K562 (cell line): ENCODE data around the gene CPED1. TPM values are rescaled to one million over a fixed set of nuclear protein-coding genes. Genes with fewer than 3 reads are reported as not detected.
A peak's percentile ranks its signal among the peaks of the same experiment; 100 is the strongest.

ENCODE experiments used
- CREM ChIP-seq: IDR thresholded peaks from 2 replicates; pipeline ENCODE4 v1.6.1; 2014; ENCODE audit warnings: antibody characterized with exemption, low read depth
- CSDE1 ChIP-seq, 2 experiments: fragments of 450-650 bp; IDR thresholded peaks; 2 replicates each; pipeline ENCODE4 v1.6.1; 2016; ENCODE audit warnings: mild to moderate bottlenecking in 1 of 2
- GATA2 ChIP-seq: sonication (generic); formaldehyde crosslinking; IDR thresholded peaks from 2 replicates; pipeline ENCODE4 v1.4.0; 2020; ENCODE audit warnings: mild to moderate bottlenecking, missing genetic modification reagents
- NCOA6 ChIP-seq: fragments of 450-650 bp; IDR thresholded peaks from 2 replicates; pipeline ENCODE4 v1.6.1; 2017; ENCODE audit warnings: mild to moderate bottlenecking
- RFX1 ChIP-seq: fragments of 450-650 bp; IDR thresholded peaks from 2 replicates; pipeline ENCODE4 v1.6.1; 2016; ENCODE audit warnings: mild to moderate bottlenecking, moderate library complexity
- SRF ChIP-seq, 2 experiments: fragments of 250-450, 450-650 bp in 1 of 2; sonication (Bioruptor Pico) in 1 of 2; sonication (generic) in 1 of 2; formaldehyde crosslinking; IDR thresholded peaks; 2 replicates each; pipeline versions ENCODE4 v1.5.0 to v1.5.1; 2020 to 2022; ENCODE audit warnings: mild to moderate bottlenecking in 1 of 2, missing genetic modification reagents in 1 of 2
- U2AF1 ChIP-seq: fragments of 200-400 bp; formaldehyde crosslinking; optimal IDR thresholded peaks from 2 replicates; pipeline ENCODE3; 2017; ENCODE audit warnings: mild to moderate bottlenecking, low read depth, low read length, moderate library complexity
- ZEB2 ChIP-seq: fragments of 450-650 bp; IDR thresholded peaks from 2 replicates; pipeline ENCODE4 v1.6.1; 2016
- ZNF696 ChIP-seq: fragments of 250-450 bp; sonication (Bioruptor Pico); conservative IDR thresholded peaks from 2 replicates; pipeline ENCODE4 v1.4.0; 2020; ENCODE audit warnings: mild to moderate bottlenecking, moderate library complexity
- polyA plus RNA-seq, 8 experiments: library from polyadenylated mRNA; depleted of rRNA in 4 of 8; stranded (reverse) in 5 of 8; unstranded in 3 of 8; fragments of >200 nt; fragmentation: Nextera tagmentation in 2 of 8; fragmentation: Illumina TruSeq in 1 of 8; extraction: Ambion mirVana in 2 of 8; extraction: Trizol in 1 of 8; gene quantifications; 2 replicates each; pipeline versions ENCODE4 v1.2.1 to v1.2.3, GENCODE V29; 2011 to 2014; ENCODE audit warnings: inconsistent platforms in 1 of 8, missing spikeins in 1 of 8
- total RNA-seq, 7 experiments: library from RNA; depleted of rRNA in 6 of 7; stranded (reverse); fragments of >200 nt in 6 of 7; fragmentation: Illumina TruSeq in 2 of 7; extraction: Trizol in 2 of 7; gene quantifications; 2 replicates each; pipeline versions ENCODE4 v1.2.1 to v1.2.3, GENCODE V29; 2011 to 2021; ENCODE audit warnings: low replicate concordance in 1 of 7
- TF ChIP-seq, protein P1 (sequence below), 2 experiments: IDR thresholded peaks; 2 replicates each; pipeline ENCODE4 v1.6.1; 2012; ENCODE audit warnings: improper control_type of control experiment in 2 of 2, low read depth in 2 of 2, low read length in 2 of 2, borderline replicate concordance in 1 of 2
- TF ChIP-seq, protein P2 (sequence below): fragments of 200-600 bp; sonication (generic); IDR thresholded peaks from one replicate; pipeline ENCODE4 v1.6.1; 2012; ENCODE audit warnings: mild to moderate bottlenecking, low read depth, low read length, inconsistent platforms
- TF ChIP-seq, protein P3 (sequence below), 2 experiments: fragments of 200-800 bp in 1 of 2; sonication (Bioruptor generic) in 1 of 2; sonication (generic) in 1 of 2; formaldehyde crosslinking in 1 of 2; IDR thresholded peaks in 1 of 2; conservative IDR thresholded peaks in 1 of 2; 2 replicates each; pipeline versions ENCODE4 v1.5.0 to v1.6.1; 2016 to 2020; ENCODE audit warnings: missing compliant biosample characterization in 1 of 2, missing genetic modification characterization in 1 of 2, missing genetic modification reagents in 1 of 2

The CPED1 gene
- total and polyA plus RNA-seq, 9 of the 15 experiments (the other 6 are each of a cell fraction or from before 2014, with no cell fraction given): 195 to 393 (median 290) TPM

DNA sequence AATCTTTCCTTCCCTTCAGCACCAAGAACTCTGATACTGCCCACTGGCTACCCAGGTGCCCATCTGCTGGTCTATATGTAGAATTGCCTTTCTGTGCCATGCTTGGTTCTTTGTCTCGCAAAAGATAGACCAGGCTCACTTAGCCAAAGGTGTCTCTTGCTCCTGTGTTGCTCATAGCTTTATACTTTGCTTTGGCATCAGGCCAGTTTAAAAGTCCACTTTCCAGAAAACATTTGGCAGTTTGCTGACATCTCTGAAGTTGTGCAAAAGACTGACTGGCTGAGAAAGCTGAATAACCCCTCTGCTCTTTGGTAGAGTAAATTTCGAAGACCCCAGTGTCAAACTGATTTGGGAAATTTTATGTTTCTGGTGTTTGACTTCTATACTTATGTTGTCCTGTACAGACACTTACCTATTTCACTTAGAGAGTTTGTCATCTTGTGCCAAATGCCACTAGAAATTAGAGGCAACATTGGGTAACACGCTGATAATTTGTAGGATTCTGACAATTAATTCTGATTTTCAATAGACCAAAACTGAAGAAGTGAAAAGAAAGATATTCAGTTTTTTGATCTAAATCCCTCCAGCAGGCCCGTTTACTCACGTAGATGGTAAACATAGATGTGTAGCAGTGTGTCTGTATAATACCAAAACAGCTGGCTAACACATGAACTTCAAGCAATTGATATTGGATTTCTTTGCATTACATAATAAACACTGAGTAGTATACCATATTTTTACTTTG, 91.1 kb downstream of the CPED1 start (continued):
- TF ChIP-seq U2AF1: no peak
- 0 out of 2 replicates have a peak, but pooled peaks have one; percentile 8 for TF ChIP-seq CREM
- TF ChIP-seq NCOA6: no peak
- TF ChIP-seq CSDE1 (IDR thresholded peaks at IDR 0.05): 0 out of 4 replicates have a peak, but pooled peaks of 1 of the 2 experiments have one; percentile 14
- TF ChIP-seq, protein P1, sequence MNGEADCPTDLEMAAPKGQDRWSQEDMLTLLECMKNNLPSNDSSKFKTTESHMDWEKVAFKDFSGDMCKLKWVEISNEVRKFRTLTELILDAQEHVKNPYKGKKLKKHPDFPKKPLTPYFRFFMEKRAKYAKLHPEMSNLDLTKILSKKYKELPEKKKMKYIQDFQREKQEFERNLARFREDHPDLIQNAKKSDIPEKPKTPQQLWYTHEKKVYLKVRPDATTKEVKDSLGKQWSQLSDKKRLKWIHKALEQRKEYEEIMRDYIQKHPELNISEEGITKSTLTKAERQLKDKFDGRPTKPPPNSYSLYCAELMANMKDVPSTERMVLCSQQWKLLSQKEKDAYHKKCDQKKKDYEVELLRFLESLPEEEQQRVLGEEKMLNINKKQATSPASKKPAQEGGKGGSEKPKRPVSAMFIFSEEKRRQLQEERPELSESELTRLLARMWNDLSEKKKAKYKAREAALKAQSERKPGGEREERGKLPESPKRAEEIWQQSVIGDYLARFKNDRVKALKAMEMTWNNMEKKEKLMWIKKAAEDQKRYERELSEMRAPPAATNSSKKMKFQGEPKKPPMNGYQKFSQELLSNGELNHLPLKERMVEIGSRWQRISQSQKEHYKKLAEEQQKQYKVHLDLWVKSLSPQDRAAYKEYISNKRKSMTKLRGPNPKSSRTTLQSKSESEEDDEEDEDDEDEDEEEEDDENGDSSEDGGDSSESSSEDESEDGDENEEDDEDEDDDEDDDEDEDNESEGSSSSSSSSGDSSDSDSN (IDR thresholded peaks at IDR 0.05; ENCODE audit: borderline replicate concordance in 1 of 2, low read depth in 2 of 2, low read length in 2 of 2): no peak
- no peak for TF ChIP-seq RFX1
- TF ChIP-seq, protein P2, sequence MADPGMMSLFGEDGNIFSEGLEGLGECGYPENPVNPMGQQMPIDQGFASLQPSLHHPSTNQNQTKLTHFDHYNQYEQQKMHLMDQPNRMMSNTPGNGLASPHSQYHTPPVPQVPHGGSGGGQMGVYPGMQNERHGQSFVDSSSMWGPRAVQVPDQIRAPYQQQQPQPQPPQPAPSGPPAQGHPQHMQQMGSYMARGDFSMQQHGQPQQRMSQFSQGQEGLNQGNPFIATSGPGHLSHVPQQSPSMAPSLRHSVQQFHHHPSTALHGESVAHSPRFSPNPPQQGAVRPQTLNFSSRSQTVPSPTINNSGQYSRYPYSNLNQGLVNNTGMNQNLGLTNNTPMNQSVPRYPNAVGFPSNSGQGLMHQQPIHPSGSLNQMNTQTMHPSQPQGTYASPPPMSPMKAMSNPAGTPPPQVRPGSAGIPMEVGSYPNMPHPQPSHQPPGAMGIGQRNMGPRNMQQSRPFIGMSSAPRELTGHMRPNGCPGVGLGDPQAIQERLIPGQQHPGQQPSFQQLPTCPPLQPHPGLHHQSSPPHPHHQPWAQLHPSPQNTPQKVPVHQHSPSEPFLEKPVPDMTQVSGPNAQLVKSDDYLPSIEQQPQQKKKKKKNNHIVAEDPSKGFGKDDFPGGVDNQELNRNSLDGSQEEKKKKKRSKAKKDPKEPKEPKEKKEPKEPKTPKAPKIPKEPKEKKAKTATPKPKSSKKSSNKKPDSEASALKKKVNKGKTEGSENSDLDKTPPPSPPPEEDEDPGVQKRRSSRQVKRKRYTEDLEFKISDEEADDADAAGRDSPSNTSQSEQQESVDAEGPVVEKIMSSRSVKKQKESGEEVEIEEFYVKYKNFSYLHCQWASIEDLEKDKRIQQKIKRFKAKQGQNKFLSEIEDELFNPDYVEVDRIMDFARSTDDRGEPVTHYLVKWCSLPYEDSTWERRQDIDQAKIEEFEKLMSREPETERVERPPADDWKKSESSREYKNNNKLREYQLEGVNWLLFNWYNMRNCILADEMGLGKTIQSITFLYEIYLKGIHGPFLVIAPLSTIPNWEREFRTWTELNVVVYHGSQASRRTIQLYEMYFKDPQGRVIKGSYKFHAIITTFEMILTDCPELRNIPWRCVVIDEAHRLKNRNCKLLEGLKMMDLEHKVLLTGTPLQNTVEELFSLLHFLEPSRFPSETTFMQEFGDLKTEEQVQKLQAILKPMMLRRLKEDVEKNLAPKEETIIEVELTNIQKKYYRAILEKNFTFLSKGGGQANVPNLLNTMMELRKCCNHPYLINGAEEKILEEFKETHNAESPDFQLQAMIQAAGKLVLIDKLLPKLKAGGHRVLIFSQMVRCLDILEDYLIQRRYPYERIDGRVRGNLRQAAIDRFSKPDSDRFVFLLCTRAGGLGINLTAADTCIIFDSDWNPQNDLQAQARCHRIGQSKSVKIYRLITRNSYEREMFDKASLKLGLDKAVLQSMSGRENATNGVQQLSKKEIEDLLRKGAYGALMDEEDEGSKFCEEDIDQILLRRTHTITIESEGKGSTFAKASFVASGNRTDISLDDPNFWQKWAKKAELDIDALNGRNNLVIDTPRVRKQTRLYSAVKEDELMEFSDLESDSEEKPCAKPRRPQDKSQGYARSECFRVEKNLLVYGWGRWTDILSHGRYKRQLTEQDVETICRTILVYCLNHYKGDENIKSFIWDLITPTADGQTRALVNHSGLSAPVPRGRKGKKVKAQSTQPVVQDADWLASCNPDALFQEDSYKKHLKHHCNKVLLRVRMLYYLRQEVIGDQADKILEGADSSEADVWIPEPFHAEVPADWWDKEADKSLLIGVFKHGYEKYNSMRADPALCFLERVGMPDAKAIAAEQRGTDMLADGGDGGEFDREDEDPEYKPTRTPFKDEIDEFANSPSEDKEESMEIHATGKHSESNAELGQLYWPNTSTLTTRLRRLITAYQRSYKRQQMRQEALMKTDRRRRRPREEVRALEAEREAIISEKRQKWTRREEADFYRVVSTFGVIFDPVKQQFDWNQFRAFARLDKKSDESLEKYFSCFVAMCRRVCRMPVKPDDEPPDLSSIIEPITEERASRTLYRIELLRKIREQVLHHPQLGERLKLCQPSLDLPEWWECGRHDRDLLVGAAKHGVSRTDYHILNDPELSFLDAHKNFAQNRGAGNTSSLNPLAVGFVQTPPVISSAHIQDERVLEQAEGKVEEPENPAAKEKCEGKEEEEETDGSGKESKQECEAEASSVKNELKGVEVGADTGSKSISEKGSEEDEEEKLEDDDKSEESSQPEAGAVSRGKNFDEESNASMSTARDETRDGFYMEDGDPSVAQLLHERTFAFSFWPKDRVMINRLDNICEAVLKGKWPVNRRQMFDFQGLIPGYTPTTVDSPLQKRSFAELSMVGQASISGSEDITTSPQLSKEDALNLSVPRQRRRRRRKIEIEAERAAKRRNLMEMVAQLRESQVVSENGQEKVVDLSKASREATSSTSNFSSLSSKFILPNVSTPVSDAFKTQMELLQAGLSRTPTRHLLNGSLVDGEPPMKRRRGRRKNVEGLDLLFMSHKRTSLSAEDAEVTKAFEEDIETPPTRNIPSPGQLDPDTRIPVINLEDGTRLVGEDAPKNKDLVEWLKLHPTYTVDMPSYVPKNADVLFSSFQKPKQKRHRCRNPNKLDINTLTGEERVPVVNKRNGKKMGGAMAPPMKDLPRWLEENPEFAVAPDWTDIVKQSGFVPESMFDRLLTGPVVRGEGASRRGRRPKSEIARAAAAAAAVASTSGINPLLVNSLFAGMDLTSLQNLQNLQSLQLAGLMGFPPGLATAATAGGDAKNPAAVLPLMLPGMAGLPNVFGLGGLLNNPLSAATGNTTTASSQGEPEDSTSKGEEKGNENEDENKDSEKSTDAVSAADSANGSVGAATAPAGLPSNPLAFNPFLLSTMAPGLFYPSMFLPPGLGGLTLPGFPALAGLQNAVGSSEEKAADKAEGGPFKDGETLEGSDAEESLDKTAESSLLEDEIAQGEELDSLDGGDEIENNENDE: no peak
- TF ChIP-seq ZEB2: no peak
- TF ChIP-seq GATA2 (CRISPR knock-in tag): no peak
- TF ChIP-seq ZNF696 (CRISPR knock-in tag): 0 out of 2 replicates have a peak, but pooled peaks have one; percentile 54
- TF ChIP-seq, protein P3, sequence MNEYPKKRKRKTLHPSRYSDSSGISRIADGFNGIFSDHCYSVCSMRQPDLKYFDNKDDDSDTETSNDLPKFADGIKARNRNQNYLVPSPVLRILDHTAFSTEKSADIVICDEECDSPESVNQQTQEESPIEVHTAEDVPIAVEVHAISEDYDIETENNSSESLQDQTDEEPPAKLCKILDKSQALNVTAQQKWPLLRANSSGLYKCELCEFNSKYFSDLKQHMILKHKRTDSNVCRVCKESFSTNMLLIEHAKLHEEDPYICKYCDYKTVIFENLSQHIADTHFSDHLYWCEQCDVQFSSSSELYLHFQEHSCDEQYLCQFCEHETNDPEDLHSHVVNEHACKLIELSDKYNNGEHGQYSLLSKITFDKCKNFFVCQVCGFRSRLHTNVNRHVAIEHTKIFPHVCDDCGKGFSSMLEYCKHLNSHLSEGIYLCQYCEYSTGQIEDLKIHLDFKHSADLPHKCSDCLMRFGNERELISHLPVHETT (CRISPR knock-in tag; conservative IDR thresholded peaks at IDR 0.05 in 1 of 2, IDR thresholded peaks at IDR 0.05 in 1 of 2): no peak
- TF ChIP-seq SRF (CRISPR knock-in tag; IDR thresholded peaks at IDR 0.05): 0 out of 4 replicates have a peak, but pooled peaks of 1 of the 2 experiments have one; percentile 6
